Activated CD8-positive, alpha-beta memory T cell treated with anti-CD3 and anti-CD28 coated beads, Interleukin-2, amount 50 U/mL, for 24 hours (primary cell): ENCODE results near the gene TBC1D22A.
"Not testable (repeated sequence)": the region's sequence is repeated elsewhere in the genome, so short reads cannot be mapped to it uniquely, and the experiment has no call there.

Source experiments
- DNase-seq: peaks from one replicate; pipeline ENCODE4 v3.0.0-alpha.2; 2020; ENCODE audit errors: extremely low read depth

Gene TBC1D22A

GRCh38 chr22:47100646-47101200, 338.3 kb downstream of the TBC1D22A start:
- no peak for DNase-seq

GRCh38 chr22:47101321-47101885, 339.0 kb downstream of the TBC1D22A start:
- no peak for DNase-seq

GRCh38 chr22:47102081-47102480, 339.6 kb downstream of the TBC1D22A start:
- no peak for DNase-seq

- no peak for DNase-seq
Measured at GRCh38 chr22:47102648-47103047, 340.2 kb downstream of the TBC1D22A start.

- DNase-seq = no peak
Measured at GRCh38 chr22:47105085-47105484, 342.6 kb downstream of the TBC1D22A start.

GRCh38 chr22:47106806-47107205, 344.4 kb downstream of the TBC1D22A start:
- no peak for DNase-seq

GRCh38 chr22:47107431-47107830, 345.0 kb downstream of the TBC1D22A start:
- no peak for DNase-seq

- DNase-seq = no peak
Measured at GRCh38 chr22:47110817-47111443, 348.5 kb downstream of the TBC1D22A start.

GRCh38 chr22:47111626-47112581, 349.5 kb downstream of the TBC1D22A start:
- no peak for DNase-seq

GRCh38 chr22:47112582-47112965, 350.1 kb downstream of the TBC1D22A start:
- DNase-seq = no peak

- DNase-seq = no peak
Measured at GRCh38 chr22:47112994-47113852, 350.8 kb downstream of the TBC1D22A start.

- DNase-seq = no peak
Measured at GRCh38 chr22:47113853-47114415, 351.5 kb downstream of the TBC1D22A start.

GRCh38 chr22:47114813-47115517, 352.5 kb downstream of the TBC1D22A start:
- DNase-seq = no peak

GRCh38 chr22:47115518-47115890, 353.1 kb downstream of the TBC1D22A start:
- no peak for DNase-seq

- DNase-seq = no peak
Measured at GRCh38 chr22:47115921-47116320, 353.5 kb downstream of the TBC1D22A start.

- no peak for DNase-seq
Measured at GRCh38 chr22:47116426-47117341, 354.2 kb downstream of the TBC1D22A start.

GRCh38 chr22:47117442-47117841, 355.0 kb downstream of the TBC1D22A start:
- DNase-seq = not testable (repeated sequence)

- DNase-seq = no peak
Measured at GRCh38 chr22:47119181-47119580, 356.7 kb downstream of the TBC1D22A start.

GRCh38 chr22:47120399-47120798, 357.9 kb downstream of the TBC1D22A start:
- no peak for DNase-seq
